Activated T-helper 1 cell treated with anti-CD3 and anti-CD28 coated beads, Interleukin-2, amount 50 U/mL, for 16 hours (primary cell): ENCODE data around the gene BAHD1.
"Not testable (repeated sequence)": the region's sequence is repeated elsewhere in the genome, so short reads cannot be mapped to it uniquely, and the experiment has no call there.

ENCODE experiments used
- DNase-seq, 2 donors: peaks; one replicate each; pipeline ENCODE4 v3.0.0-alpha.2; 2020; ENCODE audit warnings: low read depth in 1 of 2, low spot score in 1 of 2

Gene BAHD1

GRCh38 chr15:40443255-40443654 is 2.5 kb downstream of the BAHD1 start:
- no peak for DNase-seq

- no peak for DNase-seq
Observed at GRCh38 chr15:40443846-40444245, 3.1 kb downstream of the BAHD1 start.

GRCh38 chr15:40444736-40445135 is 4.0 kb downstream of the BAHD1 start:
- DNase-seq = no peak

GRCh38 chr15:40445421-40445922 is 4.7 kb downstream of the BAHD1 start:
- DNase-seq = no peak

- no peak for DNase-seq
Observed at GRCh38 chr15:40446144-40446543, 5.4 kb downstream of the BAHD1 start.

GRCh38 chr15:40448354-40448753 is 7.6 kb downstream of the BAHD1 start:
- DNase-seq = no peak

GRCh38 chr15:40449275-40449674 is 8.5 kb downstream of the BAHD1 start:
- DNase-seq = no peak

GRCh38 chr15:40450047-40450446 is 9.3 kb downstream of the BAHD1 start:
- DNase-seq = no peak

- no peak for DNase-seq
Observed at GRCh38 chr15:40451527-40452158, 10.9 kb downstream of the BAHD1 start.

GRCh38 chr15:40452296-40453090 is 11.7 kb downstream of the BAHD1 start:
- DNase-seq = no peak

GRCh38 chr15:40453941-40454340 is 13.2 kb downstream of the BAHD1 start:
- not testable (repeated sequence) for DNase-seq

GRCh38 chr15:40454904-40455391 is 14.2 kb downstream of the BAHD1 start:
- DNase-seq = no peak

- no peak for DNase-seq
Observed at GRCh38 chr15:40456299-40456712, 15.6 kb downstream of the BAHD1 start.

- no peak for DNase-seq
Observed at GRCh38 chr15:40456738-40457137, 16.0 kb downstream of the BAHD1 start.

- DNase-seq = no peak
Observed at GRCh38 chr15:40458495-40459371, 18.0 kb downstream of the BAHD1 start.

- no peak for DNase-seq
Observed at GRCh38 chr15:40459391-40460015, 18.8 kb downstream of the BAHD1 start.

- DNase-seq = no peak
Observed at GRCh38 chr15:40460404-40460803, 19.7 kb downstream of the BAHD1 start.

- DNase-seq = no peak
Observed at GRCh38 chr15:40461958-40462357, 21.2 kb downstream of the BAHD1 start.

- DNase-seq = no peak
Observed at GRCh38 chr15:40463279-40463678, 22.5 kb downstream of the BAHD1 start.

GRCh38 chr15:40463886-40464545 is 23.3 kb downstream of the BAHD1 start:
- no peak for DNase-seq
